GM23248 (cell line): Measurements from ENCODE around the gene HDAC2. TPM values are rescaled to one million over a fixed set of nuclear protein-coding genes. Genes with fewer than 3 reads are reported as not detected.
A peak's percentile ranks its signal among the peaks of the same experiment; 100 is the strongest.

Experiments
- DNase-seq: peaks from one replicate; pipeline ENCODE4 v3.0.0-alpha.2; 2015
- H2AFZ ChIP-seq: fragments of 200-600 bp; sonication (generic); 2 replicates; pipeline ENCODE4 v1.6.1; 2016; ENCODE audit warnings: antibody characterized with exemption
- H3F3A ChIP-seq: fragments of 200-600 bp; sonication (generic); 2 replicates; pipeline ENCODE4 v1.6.1; 2016; ENCODE audit warnings: mild to moderate bottlenecking, antibody characterized with exemption, mixed run types; ENCODE audit not compliant: insufficient read depth
- H3K27ac ChIP-seq: fragments of 200-600 bp; sonication (generic); 2 replicates; pipeline ENCODE4 v1.5.1; 2016; ENCODE audit warnings: mild to moderate bottlenecking
- H3K27me3 ChIP-seq: fragments of 200-600 bp; sonication (generic); replicated peaks from 2 replicates; pipeline ENCODE4 v1.6.1; 2016; ENCODE audit warnings: mild to moderate bottlenecking; ENCODE audit not compliant: insufficient read depth
- H3K36me3 ChIP-seq: fragments of 200-600 bp; sonication (generic); 2 replicates; pipeline ENCODE4 v1.6.1; 2016; ENCODE audit warnings: low read depth, mild to moderate bottlenecking
- H3K4me1 ChIP-seq: fragments of 200-600 bp; sonication (generic); 2 replicates; pipeline ENCODE4 v1.6.1; 2016; ENCODE audit warnings: mild to moderate bottlenecking; ENCODE audit not compliant: insufficient read depth
- H3K4me2 ChIP-seq: fragments of 200-600 bp; sonication (generic); one replicate; pipeline ENCODE4 v1.6.1; 2016; ENCODE audit warnings: mild to moderate bottlenecking; ENCODE audit not compliant: unreplicated experiment
- H3K4me3 ChIP-seq: fragments of 200-600 bp; sonication (generic); 2 replicates; pipeline ENCODE4 v1.5.1; 2016; ENCODE audit warnings: mild to moderate bottlenecking
- H3K79me2 ChIP-seq: fragments of 200-600 bp; sonication (generic); 2 replicates; pipeline ENCODE4 v1.6.1; 2016; ENCODE audit warnings: mild to moderate bottlenecking; ENCODE audit not compliant: insufficient read depth
- H3K9ac ChIP-seq: fragments of 200-600 bp; sonication (generic); 2 replicates; pipeline ENCODE4 v1.6.1; 2016; ENCODE audit warnings: mild to moderate bottlenecking
- H3K9me2 ChIP-seq: fragments of 200-600 bp; sonication (generic); 2 replicates; pipeline ENCODE4 v1.6.1; 2016; ENCODE audit warnings: mixed run types, mild to moderate bottlenecking, moderate library complexity; ENCODE audit not compliant: insufficient read depth
- H3K9me3 ChIP-seq: fragments of 200-600 bp; sonication (generic); one replicate; pipeline ENCODE4 v1.6.1; 2017; ENCODE audit warnings: low read depth
- H4K20me1 ChIP-seq: fragments of 200-600 bp; sonication (generic); 2 replicates; pipeline ENCODE4 v1.6.0; 2016; ENCODE audit not compliant: insufficient read depth
- EZH2 ChIP-seq: fragments of 200-600 bp; sonication (generic); IDR thresholded peaks from 2 replicates; pipeline ENCODE4 v1.6.1; 2018; ENCODE audit warnings: antibody characterized with exemption, mild to moderate bottlenecking; ENCODE audit not compliant: insufficient read depth, poor library complexity, severe bottlenecking
- EZH2phosphoT487 ChIP-seq: fragments of 200-600 bp; sonication (generic); IDR thresholded peaks from 2 replicates; pipeline ENCODE4 v1.6.1; 2018; ENCODE audit warnings: antibody characterized with exemption, moderate library complexity, mild to moderate bottlenecking, low read depth; ENCODE audit not compliant: insufficient read depth
- WGBS, 2 experiments: methylation state at CpG; one replicate each; pipeline ENCODE4 v1.1.6; 2015 to 2017; ENCODE audit warnings: low lambda C conversion rate in 2 of 2, low coverage in 1 of 2; ENCODE audit errors: missing lambda C conversion rate in 2 of 2; 5-methylcytosine and 5-hydroxymethylcytosine counted together
- in situ Hi-C: fragments of 300-500 bp; cut with MboI; formaldehyde crosslinking; loops from 2 replicates; pipeline ENCODE4 v1.15.0; 2020
- polyA plus RNA-seq: library from polyadenylated mRNA; unstranded; fragments of >200 nt; fragmentation: Nextera tagmentation; extraction: Ambion mirVana; gene quantifications from 2 replicates; pipeline ENCODE4 v1.2.1, GENCODE V29; 2016
- total RNA-seq: library from RNA; depleted of rRNA; stranded (reverse); fragments of >200 nt; shearing (Covaris generic); gene quantifications from 2 replicates; pipeline ENCODE4 v1.2.3, GENCODE V29; 2014

Gene HDAC2
- total and polyA plus RNA-seq, 2 experiments from 2014 or later, result 29.4 to 97.4 TPM

DNA sequence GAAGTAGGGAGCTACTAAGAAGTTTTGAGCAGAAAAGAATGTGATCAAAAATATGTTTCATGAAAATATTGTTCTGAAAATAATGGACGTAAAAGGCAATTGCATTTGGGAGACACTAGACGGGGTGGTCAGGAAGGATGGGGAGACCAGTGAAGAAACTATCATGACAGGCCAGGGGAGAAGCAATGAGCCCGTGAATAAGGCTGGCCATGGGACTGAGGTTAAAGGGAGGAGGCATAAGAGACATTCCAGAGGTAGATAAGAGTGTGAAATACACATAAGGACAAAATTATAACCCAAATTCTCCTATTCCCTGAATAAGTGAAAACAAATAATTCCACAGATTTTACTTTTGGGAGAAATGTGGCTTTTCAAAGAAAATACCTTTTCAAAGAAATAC is 62.1 kb downstream of the HDAC2 start:
- 0 out of 2 replicates have a peak overlapping the region, but pooled peaks have one; percentile 7 for H2AFZ ChIP-seq
- DNase-seq, result peak; percentile 20
- H3K9ac ChIP-seq, result peak overlapping the region; percentile 30; the same call in 1 of the 2 replicates
- WGBS, 2 experiments, result 63 to 67% methylated on average over 3 of the region's 3 CpGs
- no peak overlapping the region for H3K27ac ChIP-seq
- H3K9me2 ChIP-seq, result no peaks in the 10 kb centered on the region
- in situ Hi-C loops, result loop anchor here (25.0 kb wide), 1 partner anchor 1572 kb away; the partner anchor contains the start of gene RFPL4B
- no peaks in the 10 kb centered on the region for H3K9me3 ChIP-seq
- TF ChIP-seq EZH2phosphoT487 (no peak), EZH2 (no peak)
- no peaks in the 10 kb centered on the region for H3K36me3 ChIP-seq
- no peaks in the 10 kb centered on the region for H4K20me1 ChIP-seq
- peak overlapping the region; percentile 43 for H3K4me2 ChIP-seq
- H3K4me3 ChIP-seq, result peak overlapping the region; percentile 50
- H3K27me3 ChIP-seq, result no peaks in the 10 kb centered on the region
- H3F3A ChIP-seq, result no peaks in the 10 kb centered on the region
- H3K4me1 ChIP-seq, result peaks cover 5% of the 10 kb centered on the region; the same call in 1 of the 2 replicates
- no peaks in the 10 kb centered on the region for H3K79me2 ChIP-seq

DNA sequence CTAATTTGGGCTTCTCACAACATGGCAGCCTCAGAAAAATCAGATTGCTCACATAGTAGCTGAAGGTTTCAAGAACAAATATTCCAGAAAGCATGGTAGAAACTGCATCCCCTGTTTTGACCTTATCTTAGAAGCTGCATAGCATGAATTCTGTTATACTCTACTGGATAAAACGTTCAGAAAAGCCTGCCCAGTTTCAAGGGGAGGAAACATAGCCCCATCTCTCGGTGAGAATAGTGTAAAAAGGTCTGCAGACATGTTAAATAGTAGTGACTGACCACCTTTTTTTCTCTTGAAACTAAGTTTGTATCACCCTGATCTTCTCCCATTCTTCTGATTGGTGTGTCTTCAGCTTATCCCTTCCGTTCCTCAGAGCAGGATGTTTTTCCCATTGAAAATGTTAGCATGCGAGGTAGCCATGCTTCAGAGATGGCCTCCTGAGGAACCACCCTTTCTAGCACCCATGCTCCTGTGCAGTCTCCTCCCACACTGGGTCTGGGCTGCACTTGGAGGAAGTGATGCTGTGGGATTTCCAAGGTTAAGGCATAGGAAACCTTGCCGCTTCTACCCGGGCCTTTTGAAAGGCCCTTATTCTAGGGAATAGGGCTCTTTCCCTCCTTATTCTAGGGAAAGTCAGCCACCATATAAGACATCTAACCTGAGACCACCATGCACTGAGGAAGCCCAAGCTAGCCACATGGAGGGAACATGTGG is 63.7 kb downstream of the HDAC2 start:
- in situ Hi-C loops, result loop anchor here (25.0 kb wide), 1 partner anchor 1570 kb away; the partner anchor contains the start of gene RFPL4B
- peaks cover 5% of the 10 kb centered on the region; the same call in 1 of the 2 replicates for H3K4me1 ChIP-seq
- H2AFZ ChIP-seq, result no peak overlapping the region
- H3K9ac ChIP-seq, result no peak overlapping the region
- no peak overlapping the region for H3K4me2 ChIP-seq
- H3K9me3 ChIP-seq, result no peaks in the 10 kb centered on the region
- H3K4me3 ChIP-seq, result no peak overlapping the region
- H3K79me2 ChIP-seq, result no peaks in the 10 kb centered on the region
- H3K27ac ChIP-seq, result no peak overlapping the region
- TF ChIP-seq EZH2 (no peak), EZH2phosphoT487 (no peak)
- H3K27me3 ChIP-seq, result no peaks in the 10 kb centered on the region
- H3K36me3 ChIP-seq, result no peaks in the 10 kb centered on the region
- H3F3A ChIP-seq, result no peaks in the 10 kb centered on the region
- no peaks in the 10 kb centered on the region for H3K9me2 ChIP-seq
- 87 to 89% methylated on average over 6 of the region's 6 CpGs for WGBS, 2 experiments
- H4K20me1 ChIP-seq, result no peaks in the 10 kb centered on the region
- DNase-seq, result no peak

DNA sequence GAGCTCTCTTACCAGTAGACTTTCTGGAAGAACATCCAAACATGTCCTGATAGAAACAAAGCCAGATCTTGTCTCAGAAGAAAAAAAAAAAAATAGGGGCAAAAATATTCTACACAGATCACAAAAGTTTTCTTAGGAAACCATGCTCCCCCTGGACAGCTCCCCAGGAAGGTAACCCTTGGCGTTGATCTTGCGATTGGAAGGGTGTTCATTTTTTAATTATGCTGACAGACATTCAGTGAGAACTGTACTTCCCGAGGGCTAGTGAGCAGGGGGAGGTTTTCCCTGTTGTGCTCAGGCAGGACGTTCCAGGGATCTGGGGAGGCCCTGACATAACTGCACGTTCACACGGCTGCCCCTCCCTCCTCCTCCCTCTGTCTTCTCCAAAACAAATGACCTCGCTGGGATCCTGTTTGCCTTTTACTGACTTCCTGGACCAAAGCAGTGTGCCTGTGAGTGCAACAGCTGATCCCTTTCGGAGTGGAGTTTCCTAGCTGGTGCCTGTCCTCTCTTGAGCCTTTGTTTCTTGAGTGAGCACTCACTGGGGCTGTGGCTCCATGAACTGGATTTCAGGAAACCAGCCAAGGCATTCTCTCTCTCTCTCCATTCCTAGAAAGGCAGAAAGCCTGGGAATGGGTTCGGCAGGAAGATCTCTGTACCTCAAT is 67.2 kb downstream of the HDAC2 start:
- Histone ChIP-seq H3K4me2 (no peak overlapping the region), H3K4me3 (no peak overlapping the region), H3K27me3 (no peaks in the 10 kb centered on the region), H3K4me1 (peaks cover 10% of the 10 kb centered on the region), H3K36me3 (no peaks in the 10 kb centered on the region), H3K27ac (no peak overlapping the region), H2AFZ (peak overlapping the region; percentile 27), H3K9me3 (no peaks in the 10 kb centered on the region), H3K9ac (no peak overlapping the region), H3K79me2 (no peaks in the 10 kb centered on the region), H3F3A (no peaks in the 10 kb centered on the region), H4K20me1 (no peaks in the 10 kb centered on the region), H3K9me2 (no peaks in the 10 kb centered on the region)
- in situ Hi-C loops, result loop anchor here (25.0 kb wide), 1 partner anchor 1566 kb away; the partner anchor contains the start of gene RFPL4B
- 45% methylated on average over 9 of the region's 9 CpGs for WGBS, 2 experiments
- peak; percentile 12 for DNase-seq
- no peak for TF ChIP-seq EZH2
- TF ChIP-seq EZH2phosphoT487, result no peak

DNA sequence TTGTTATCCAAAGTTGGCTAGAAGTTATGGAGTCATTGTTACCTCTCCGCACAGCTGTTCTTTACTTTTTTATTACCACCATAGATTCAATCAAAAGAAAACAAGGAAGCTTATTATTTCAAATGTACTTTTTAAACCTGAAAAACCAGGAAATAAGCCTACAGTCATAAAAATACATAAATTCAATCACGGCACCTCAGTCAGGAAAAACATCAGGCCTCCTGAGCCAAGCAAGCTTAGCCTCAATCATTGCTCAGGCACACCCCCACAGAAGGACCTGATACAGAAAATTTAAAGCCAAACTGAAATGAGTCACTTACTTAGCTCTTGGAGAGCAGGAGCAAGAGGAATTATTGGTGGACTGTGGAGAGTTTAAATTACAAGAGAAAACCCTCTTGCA is 69.5 kb downstream of the HDAC2 start:
- no peaks in the 10 kb centered on the region for H3K36me3 ChIP-seq
- H3K27me3 ChIP-seq, result no peaks in the 10 kb centered on the region
- no peak overlapping the region for H3K27ac ChIP-seq
- H2AFZ ChIP-seq, result no peak overlapping the region
- no peaks in the 10 kb centered on the region for H3K9me3 ChIP-seq
- H3K79me2 ChIP-seq, result no peaks in the 10 kb centered on the region
- no peak overlapping the region for H3K4me3 ChIP-seq
- H3K9me2 ChIP-seq, result no peaks in the 10 kb centered on the region
- peak; percentile 71 for DNase-seq
- no peaks in the 10 kb centered on the region for H3F3A ChIP-seq
- whole genome bisulfite sequencing, 2 experiments, result 72 to 73% methylated on average over 2 of the region's 2 CpGs
- in situ Hi-C loops, result loop anchor here (25.0 kb wide), 1 partner anchor 1564 kb away; the partner anchor contains the start of gene RFPL4B
- no peak overlapping the region for H3K4me2 ChIP-seq
- H3K9ac ChIP-seq, result no peak overlapping the region
- TF ChIP-seq EZH2phosphoT487, result no peak
- no peak for TF ChIP-seq EZH2
- H4K20me1 ChIP-seq, result no peaks in the 10 kb centered on the region
- peaks cover 9% of the 10 kb centered on the region for H3K4me1 ChIP-seq
